Peyer's patch (tissue), 4 donors: Measurements from ENCODE around the gene TIAM2. TPM values are rescaled to one million over a fixed set of nuclear protein-coding genes. Genes with fewer than 3 reads are reported as not detected.

Experiments used
- DNase-seq, 3 donors: peaks; one replicate each; pipeline ENCODE4 v3.0.0-alpha.2; 2017 to 2019
- H3K27ac ChIP-seq, 4 donors: fragments of 200-600 bp; sonication (generic); one replicate each; pipeline ENCODE4 v1.5.1; 2016 to 2019
- H3K27me3 ChIP-seq, 2 donors: fragments of 200-600 bp; sonication (generic); one replicate each; pipeline ENCODE4 v1.5.1; 2019
- H3K36me3 ChIP-seq, 3 donors: fragments of 200-600 bp; sonication (generic); one replicate each; pipeline ENCODE4 v1.5.1; 2016 to 2019
- H3K4me1 ChIP-seq, 4 donors: fragments of 200-600 bp; sonication (generic); one replicate each; pipeline ENCODE4 v1.5.1; 2016 to 2019
- H3K4me3 ChIP-seq, 4 donors: fragments of 200-600 bp; sonication (generic); 1 replicate in 3 of 4; 2 replicates in 1 of 4; pipeline ENCODE4 v1.5.1; 2016 to 2019; ENCODE audit warnings: mild to moderate bottlenecking in 1 of 4
- H3K9me3 ChIP-seq, 4 donors: fragments of 200-600 bp; sonication (generic); one replicate each; pipeline ENCODE4 v1.5.1; 2016 to 2019; ENCODE audit warnings: mild to moderate bottlenecking in 1 of 4
- CTCF ChIP-seq, 6 experiments: fragments of 450-650 bp in 4 of 6; fragments of 200-600 bp in 2 of 6; sonication (generic) in 1 of 6; IDR thresholded peaks; one replicate each; pipeline ENCODE4 v1.5.1; 2017 to 2019; ENCODE audit warnings: antibody characterized with exemption in 6 of 6, mild to moderate bottlenecking in 3 of 6, moderate library complexity in 1 of 6
- POLR2A ChIP-seq, 2 donors: fragments of 450-650 bp; IDR thresholded peaks; one replicate each; pipeline ENCODE4 v1.5.1; 2017; ENCODE audit warnings: antibody characterized with exemption in 2 of 2, mild to moderate bottlenecking in 2 of 2, moderate library complexity in 2 of 2
- total RNA-seq, 4 donors: library from RNA; depleted of rRNA; stranded (reverse); fragments of >200 nt; gene quantifications; one replicate each; pipeline ENCODE4 v1.1.0, GENCODE V29; 2016

Gene TIAM2
- total RNA-seq, 4 donors from 2014 or later, result 47.0 to 139 (median 91.9) TPM

GRCh38 chr6:155120034-155120433 lies 124.9 kb downstream of the TIAM2 start:
- H3K4me1 ChIP-seq, result no peaks in the 10 kb centered on the region
- H3K27me3 ChIP-seq, result no peaks in the 10 kb centered on the region
- DNase-seq, result no peak
- no peaks in the 10 kb centered on the region for H3K9me3 ChIP-seq
- H3K27ac ChIP-seq, result no peak overlapping the region
- H3K4me3 ChIP-seq, result no peak overlapping the region
- TF ChIP-seq POLR2A (IDR thresholded peaks at IDR 0.05), result no peak
- TF ChIP-seq CTCF (IDR thresholded peaks at IDR 0.05), result no peak
- no peaks in the 10 kb centered on the region for H3K36me3 ChIP-seq

- no peaks in the 10 kb centered on the region for H3K36me3 ChIP-seq
- no peak overlapping the region for H3K27ac ChIP-seq
- H3K4me1 ChIP-seq, result no peaks in the 10 kb centered on the region
- TF ChIP-seq POLR2A (IDR thresholded peaks at IDR 0.05) (no peak), CTCF (IDR thresholded peaks at IDR 0.05) (no peak)
- DNase-seq, result no peak
- no peak overlapping the region for H3K4me3 ChIP-seq
- H3K9me3 ChIP-seq, result no peaks in the 10 kb centered on the region
- no peaks in the 10 kb centered on the region for H3K27me3 ChIP-seq
Measured at GRCh38 chr6:155121294-155121693, 126.2 kb downstream of the TIAM2 start.

- DNase-seq, result no peak
- H3K36me3 ChIP-seq, result no peaks in the 10 kb centered on the region
- H3K9me3 ChIP-seq, result no peaks in the 10 kb centered on the region
- TF ChIP-seq POLR2A (IDR thresholded peaks at IDR 0.05) (no peak), CTCF (IDR thresholded peaks at IDR 0.05) (no peak)
- no peaks in the 10 kb centered on the region for H3K4me1 ChIP-seq
- no peak overlapping the region for H3K27ac ChIP-seq
- no peak overlapping the region for H3K4me3 ChIP-seq
- H3K27me3 ChIP-seq, result no peaks in the 10 kb centered on the region
Measured at GRCh38 chr6:155121699-155122098, 126.6 kb downstream of the TIAM2 start.

GRCh38 chr6:155122199-155122950 lies 127.3 kb downstream of the TIAM2 start:
- no peaks in the 10 kb centered on the region for H3K36me3 ChIP-seq
- H3K27ac ChIP-seq, result no peak overlapping the region
- H3K4me3 ChIP-seq, result no peak overlapping the region
- H3K9me3 ChIP-seq, result no peaks in the 10 kb centered on the region
- no peaks in the 10 kb centered on the region for H3K27me3 ChIP-seq
- no peak for DNase-seq
- no peak for TF ChIP-seq POLR2A (IDR thresholded peaks at IDR 0.05)
- no peak for TF ChIP-seq CTCF (IDR thresholded peaks at IDR 0.05)
- no peaks in the 10 kb centered on the region for H3K4me1 ChIP-seq

GRCh38 chr6:155123520-155123919 lies 128.4 kb downstream of the TIAM2 start:
- DNase-seq, result no peak
- H3K36me3 ChIP-seq, result no peaks in the 10 kb centered on the region
- no peak overlapping the region for H3K4me3 ChIP-seq
- H3K9me3 ChIP-seq, result no peaks in the 10 kb centered on the region
- no peaks in the 10 kb centered on the region for H3K4me1 ChIP-seq
- TF ChIP-seq POLR2A (IDR thresholded peaks at IDR 0.05) (no peak), CTCF (IDR thresholded peaks at IDR 0.05) (no peak)
- H3K27ac ChIP-seq, result no peak overlapping the region
- H3K27me3 ChIP-seq, result no peaks in the 10 kb centered on the region
